ENCODE measurements around the gene ACTG1.

ACTG1 gene

GRCh38 chr17:81482673-81483072 lies 29.9 kb downstream of the ACTG1 start:
- no peak overlapping the region for H3K4me3 ChIP-seq (ENCODE audit: low read depth, low read length)

DNA sequence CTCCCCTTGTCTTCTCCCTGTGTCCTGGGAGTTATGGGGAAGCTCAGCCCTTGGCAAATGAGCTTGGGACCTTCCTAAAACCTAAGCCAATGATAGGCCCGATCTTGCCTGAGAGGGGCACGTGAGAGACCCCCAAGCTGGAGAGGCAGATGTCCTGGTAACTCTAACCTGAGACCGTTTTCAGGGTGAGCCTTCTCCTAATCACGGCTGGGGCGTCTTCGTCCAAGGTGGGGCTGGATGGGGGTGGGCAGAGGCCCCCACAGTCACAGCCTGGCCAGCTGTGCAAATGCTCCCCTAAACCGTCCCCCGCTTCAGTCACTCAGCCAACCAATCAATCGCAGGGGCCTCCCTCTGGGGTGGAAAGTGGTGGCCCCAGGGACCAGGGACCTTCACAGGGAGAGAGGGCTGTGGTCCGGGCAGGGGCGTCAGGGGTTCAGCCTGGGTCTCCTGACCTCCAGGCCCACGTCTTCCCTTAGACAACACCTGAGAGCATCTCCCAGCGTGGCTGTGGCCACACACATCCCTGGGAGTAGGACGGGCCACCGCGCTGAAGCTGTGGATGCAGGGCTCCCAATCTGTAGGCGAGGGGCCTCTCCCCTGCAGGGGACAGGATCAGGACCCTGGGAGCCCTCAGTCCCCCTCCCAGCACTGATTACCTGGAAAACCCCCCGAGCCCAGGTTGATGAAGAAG lies 30.6 kb downstream of the ACTG1 start:
- TF ChIP-seq, protein P1, sequence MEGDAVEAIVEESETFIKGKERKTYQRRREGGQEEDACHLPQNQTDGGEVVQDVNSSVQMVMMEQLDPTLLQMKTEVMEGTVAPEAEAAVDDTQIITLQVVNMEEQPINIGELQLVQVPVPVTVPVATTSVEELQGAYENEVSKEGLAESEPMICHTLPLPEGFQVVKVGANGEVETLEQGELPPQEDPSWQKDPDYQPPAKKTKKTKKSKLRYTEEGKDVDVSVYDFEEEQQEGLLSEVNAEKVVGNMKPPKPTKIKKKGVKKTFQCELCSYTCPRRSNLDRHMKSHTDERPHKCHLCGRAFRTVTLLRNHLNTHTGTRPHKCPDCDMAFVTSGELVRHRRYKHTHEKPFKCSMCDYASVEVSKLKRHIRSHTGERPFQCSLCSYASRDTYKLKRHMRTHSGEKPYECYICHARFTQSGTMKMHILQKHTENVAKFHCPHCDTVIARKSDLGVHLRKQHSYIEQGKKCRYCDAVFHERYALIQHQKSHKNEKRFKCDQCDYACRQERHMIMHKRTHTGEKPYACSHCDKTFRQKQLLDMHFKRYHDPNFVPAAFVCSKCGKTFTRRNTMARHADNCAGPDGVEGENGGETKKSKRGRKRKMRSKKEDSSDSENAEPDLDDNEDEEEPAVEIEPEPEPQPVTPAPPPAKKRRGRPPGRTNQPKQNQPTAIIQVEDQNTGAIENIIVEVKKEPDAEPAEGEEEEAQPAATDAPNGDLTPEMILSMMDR (IDR thresholded peaks at IDR 0.05; ENCODE audit: borderline replicate concordance, insufficient read depth, low read depth, low read length), result no peak
- no peak overlapping the region for H3K4me3 ChIP-seq (ENCODE audit: low read depth, low read length)

More at GRCh38 chr17:81482673-81483072, 29.9 kb downstream of the ACTG1 start:
- TF ChIP-seq, protein P1 (IDR thresholded peaks at IDR 0.05; ENCODE audit: borderline replicate concordance, insufficient read depth, low read depth, low read length), result no peak

DNA sequence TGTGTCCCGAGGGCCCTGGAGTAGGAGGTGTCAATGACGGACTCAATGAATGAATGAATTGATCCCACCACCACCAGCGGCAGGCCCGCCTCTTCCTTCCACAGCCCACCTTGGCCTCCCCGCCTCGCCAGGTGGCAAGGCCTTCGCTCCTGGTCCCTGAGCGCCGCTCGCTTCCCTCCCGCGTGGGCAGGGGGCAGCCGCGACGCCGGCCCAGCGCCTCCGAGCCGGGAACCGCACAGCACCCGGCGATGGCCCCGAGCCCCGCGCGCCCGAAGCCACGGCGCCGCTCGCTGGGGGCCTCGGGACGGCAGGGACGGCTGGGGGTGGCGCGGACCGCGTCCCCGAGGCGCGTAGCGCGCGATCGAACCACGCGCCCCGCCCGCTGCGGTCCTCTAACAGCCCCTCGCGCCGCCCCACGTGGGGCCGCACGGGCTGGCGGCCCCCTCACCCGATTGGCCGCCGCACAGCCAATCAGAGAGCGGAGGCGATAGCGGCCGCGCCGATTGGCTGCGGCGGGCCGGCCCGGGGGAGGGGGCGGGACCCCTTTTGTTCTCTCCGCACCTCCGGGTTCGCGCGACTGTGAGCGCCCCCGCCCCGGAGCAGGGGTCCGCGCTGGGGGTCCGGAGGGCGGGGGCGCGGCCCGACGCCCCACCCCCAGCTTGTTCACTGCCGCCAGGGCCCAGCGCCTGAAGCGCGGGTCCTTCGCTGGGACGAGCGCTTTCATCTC lies 31.4 kb downstream of the ACTG1 start:
- no peak overlapping the region for H3K4me3 ChIP-seq (ENCODE audit: low read depth, low read length)
- TF ChIP-seq, protein P1 (IDR thresholded peaks at IDR 0.05; ENCODE audit: borderline replicate concordance, insufficient read depth, low read depth, low read length), result no peak

DNA sequence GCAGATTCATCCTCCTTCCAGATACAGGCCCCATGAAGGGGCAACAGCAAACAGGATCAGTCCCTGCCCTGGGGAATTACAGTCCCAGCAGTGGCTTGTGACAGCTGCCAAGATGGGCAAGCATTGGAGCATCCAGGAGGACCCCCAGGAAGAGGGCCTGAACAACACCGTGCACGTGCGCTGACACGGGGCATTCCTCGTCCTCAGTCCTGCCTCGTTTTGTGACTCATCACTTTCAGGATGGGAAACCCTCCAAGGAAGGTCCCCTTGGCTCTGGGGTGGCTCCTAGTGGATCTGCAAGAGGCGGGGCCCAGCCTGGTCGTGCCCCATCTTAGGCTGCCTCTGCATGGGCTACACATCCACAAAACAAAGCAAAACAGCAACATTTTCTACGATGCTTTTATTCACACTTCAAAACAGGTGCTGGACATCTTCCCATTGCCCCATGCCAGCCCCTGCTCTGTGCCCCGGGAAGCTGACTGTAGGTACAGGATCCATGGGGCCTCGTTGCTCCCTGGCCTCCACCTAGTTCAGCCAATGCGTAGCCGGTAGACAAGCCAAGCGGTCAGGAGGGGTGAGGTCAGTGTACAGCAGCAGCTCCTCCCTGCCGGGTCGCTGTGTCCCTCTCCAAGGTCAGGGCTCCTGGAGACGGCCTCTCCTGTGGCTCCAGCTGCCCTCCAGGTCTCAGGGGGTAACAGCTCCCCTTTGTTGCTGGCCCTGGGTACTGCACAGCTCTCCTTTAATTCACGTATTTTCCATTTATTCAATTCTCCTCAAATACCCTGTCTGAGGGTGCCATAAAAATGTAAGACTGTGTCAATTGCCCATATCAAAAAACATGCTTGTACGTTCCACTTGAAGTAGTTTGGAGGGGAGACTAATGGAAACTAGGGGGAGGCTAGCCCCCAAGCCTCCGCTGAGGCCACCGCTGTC lies 32.2 kb downstream of the ACTG1 start:
- TF ChIP-seq, protein P1 (IDR thresholded peaks at IDR 0.05; ENCODE audit: borderline replicate concordance, insufficient read depth, low read depth, low read length), result no peak
- H3K4me3 ChIP-seq (ENCODE audit: low read depth, low read length), result no peak overlapping the region

GRCh38 chr17:81479175-81480071 lies 33.2 kb downstream of the ACTG1 start:
- H3K4me3 ChIP-seq (ENCODE audit: low read depth, low read length), result no peak overlapping the region
- TF ChIP-seq, protein P1 (IDR thresholded peaks at IDR 0.05; ENCODE audit: borderline replicate concordance, insufficient read depth, low read depth, low read length), result no peak

GRCh38 chr17:81478119-81478518 lies 34.5 kb downstream of the ACTG1 start:
- TF ChIP-seq, protein P1 (IDR thresholded peaks at IDR 0.05; ENCODE audit: borderline replicate concordance, insufficient read depth, low read depth, low read length), result no peak
- H3K4me3 ChIP-seq (ENCODE audit: low read depth, low read length), result no peak overlapping the region

Data from GM12875 (cell line).